WTC11 (cell line): ENCODE data around the gene ARMH4.

ENCODE experiments used
- CBFB ChIP-seq: sonication (generic); formaldehyde crosslinking; IDR thresholded peaks from 2 replicates; pipeline ENCODE4 v1.8.1; 2022; ENCODE audit warnings: mild to moderate bottlenecking, low read depth, missing genetic modification reagents
- E2F1 ChIP-seq: sonication (generic); formaldehyde crosslinking; IDR thresholded peaks from 2 replicates; pipeline ENCODE4 v1.8.0; 2022; ENCODE audit warnings: mild to moderate bottlenecking, missing genetic modification reagents
- TF ChIP-seq, protein P1 (sequence below): sonication (generic); formaldehyde crosslinking; IDR thresholded peaks from 2 replicates; pipeline ENCODE4 v1.8.1; 2023; ENCODE audit warnings: mild to moderate bottlenecking, missing genetic modification reagents, moderate library complexity
- TF ChIP-seq, protein P2 (sequence below): fragments of 200-600 bp; IDR thresholded peaks from 2 replicates; pipeline ENCODE4 v1.8.0; 2022; ENCODE audit warnings: antibody characterized with exemption
- TF ChIP-seq, protein P3 (sequence below): sonication (generic); formaldehyde crosslinking; IDR thresholded peaks from 2 replicates; pipeline ENCODE4 v1.8.1; 2023; ENCODE audit warnings: mild to moderate bottlenecking, missing genetic modification reagents, borderline replicate concordance

DNA sequence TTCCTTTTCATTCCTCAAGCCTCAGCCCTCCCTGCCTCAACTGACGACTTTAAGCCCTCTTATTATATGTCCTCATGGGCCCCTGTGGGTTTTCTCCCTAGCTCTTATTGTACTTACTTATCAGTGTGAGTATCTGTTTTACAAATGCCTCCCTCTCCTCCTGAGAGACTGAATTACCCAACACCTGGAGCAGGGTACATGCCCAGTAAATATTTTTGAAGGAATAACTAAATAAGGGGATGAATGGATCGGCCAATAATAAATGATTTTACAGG lies 190.3 kb downstream of the ARMH4 start:
- TF ChIP-seq, protein P1, sequence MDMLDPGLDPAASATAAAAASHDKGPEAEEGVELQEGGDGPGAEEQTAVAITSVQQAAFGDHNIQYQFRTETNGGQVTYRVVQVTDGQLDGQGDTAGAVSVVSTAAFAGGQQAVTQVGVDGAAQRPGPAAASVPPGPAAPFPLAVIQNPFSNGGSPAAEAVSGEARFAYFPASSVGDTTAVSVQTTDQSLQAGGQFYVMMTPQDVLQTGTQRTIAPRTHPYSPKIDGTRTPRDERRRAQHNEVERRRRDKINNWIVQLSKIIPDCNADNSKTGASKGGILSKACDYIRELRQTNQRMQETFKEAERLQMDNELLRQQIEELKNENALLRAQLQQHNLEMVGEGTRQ (CRISPR knock-in tag) = no peak
- TF ChIP-seq, protein P2, sequence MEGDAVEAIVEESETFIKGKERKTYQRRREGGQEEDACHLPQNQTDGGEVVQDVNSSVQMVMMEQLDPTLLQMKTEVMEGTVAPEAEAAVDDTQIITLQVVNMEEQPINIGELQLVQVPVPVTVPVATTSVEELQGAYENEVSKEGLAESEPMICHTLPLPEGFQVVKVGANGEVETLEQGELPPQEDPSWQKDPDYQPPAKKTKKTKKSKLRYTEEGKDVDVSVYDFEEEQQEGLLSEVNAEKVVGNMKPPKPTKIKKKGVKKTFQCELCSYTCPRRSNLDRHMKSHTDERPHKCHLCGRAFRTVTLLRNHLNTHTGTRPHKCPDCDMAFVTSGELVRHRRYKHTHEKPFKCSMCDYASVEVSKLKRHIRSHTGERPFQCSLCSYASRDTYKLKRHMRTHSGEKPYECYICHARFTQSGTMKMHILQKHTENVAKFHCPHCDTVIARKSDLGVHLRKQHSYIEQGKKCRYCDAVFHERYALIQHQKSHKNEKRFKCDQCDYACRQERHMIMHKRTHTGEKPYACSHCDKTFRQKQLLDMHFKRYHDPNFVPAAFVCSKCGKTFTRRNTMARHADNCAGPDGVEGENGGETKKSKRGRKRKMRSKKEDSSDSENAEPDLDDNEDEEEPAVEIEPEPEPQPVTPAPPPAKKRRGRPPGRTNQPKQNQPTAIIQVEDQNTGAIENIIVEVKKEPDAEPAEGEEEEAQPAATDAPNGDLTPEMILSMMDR = no peak
- TF ChIP-seq CBFB (CRISPR knock-in tag) (no peak), E2F1 (CRISPR knock-in tag) (no peak)
- TF ChIP-seq, protein P3, sequence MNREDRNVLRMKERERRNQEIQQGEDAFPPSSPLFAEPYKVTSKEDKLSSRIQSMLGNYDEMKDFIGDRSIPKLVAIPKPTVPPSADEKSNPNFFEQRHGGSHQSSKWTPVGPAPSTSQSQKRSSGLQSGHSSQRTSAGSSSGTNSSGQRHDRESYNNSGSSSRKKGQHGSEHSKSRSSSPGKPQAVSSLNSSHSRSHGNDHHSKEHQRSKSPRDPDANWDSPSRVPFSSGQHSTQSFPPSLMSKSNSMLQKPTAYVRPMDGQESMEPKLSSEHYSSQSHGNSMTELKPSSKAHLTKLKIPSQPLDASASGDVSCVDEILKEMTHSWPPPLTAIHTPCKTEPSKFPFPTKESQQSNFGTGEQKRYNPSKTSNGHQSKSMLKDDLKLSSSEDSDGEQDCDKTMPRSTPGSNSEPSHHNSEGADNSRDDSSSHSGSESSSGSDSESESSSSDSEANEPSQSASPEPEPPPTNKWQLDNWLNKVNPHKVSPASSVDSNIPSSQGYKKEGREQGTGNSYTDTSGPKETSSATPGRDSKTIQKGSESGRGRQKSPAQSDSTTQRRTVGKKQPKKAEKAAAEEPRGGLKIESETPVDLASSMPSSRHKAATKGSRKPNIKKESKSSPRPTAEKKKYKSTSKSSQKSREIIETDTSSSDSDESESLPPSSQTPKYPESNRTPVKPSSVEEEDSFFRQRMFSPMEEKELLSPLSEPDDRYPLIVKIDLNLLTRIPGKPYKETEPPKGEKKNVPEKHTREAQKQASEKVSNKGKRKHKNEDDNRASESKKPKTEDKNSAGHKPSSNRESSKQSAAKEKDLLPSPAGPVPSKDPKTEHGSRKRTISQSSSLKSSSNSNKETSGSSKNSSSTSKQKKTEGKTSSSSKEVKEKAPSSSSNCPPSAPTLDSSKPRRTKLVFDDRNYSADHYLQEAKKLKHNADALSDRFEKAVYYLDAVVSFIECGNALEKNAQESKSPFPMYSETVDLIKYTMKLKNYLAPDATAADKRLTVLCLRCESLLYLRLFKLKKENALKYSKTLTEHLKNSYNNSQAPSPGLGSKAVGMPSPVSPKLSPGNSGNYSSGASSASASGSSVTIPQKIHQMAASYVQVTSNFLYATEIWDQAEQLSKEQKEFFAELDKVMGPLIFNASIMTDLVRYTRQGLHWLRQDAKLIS = no peak
